Activated T-cell treated with anti-CD3 and anti-CD28 coated beads for 48 hours (primary cell): ENCODE data around the gene TRIP6.
A peak's percentile ranks its signal among the peaks of the same experiment; 100 is the strongest.

Source experiments
- DNase-seq: peaks from one replicate; pipeline ENCODE4 v3.0.0-alpha.2; 2020; ENCODE audit warnings: low read depth

Gene TRIP6

GRCh38 chr7:100867040-100867775 lies at the start of gene TRIP6:
TSS of gene TRIP6 (plus strand) at chr7:100867387. CDS start at chr7:100867498, 111 bp downstream.
- peak; percentile 63 for DNase-seq

- no peak for DNase-seq
Measured at GRCh38 chr7:100818366-100818765, 48.8 kb upstream of the TRIP6 start.

DNA sequence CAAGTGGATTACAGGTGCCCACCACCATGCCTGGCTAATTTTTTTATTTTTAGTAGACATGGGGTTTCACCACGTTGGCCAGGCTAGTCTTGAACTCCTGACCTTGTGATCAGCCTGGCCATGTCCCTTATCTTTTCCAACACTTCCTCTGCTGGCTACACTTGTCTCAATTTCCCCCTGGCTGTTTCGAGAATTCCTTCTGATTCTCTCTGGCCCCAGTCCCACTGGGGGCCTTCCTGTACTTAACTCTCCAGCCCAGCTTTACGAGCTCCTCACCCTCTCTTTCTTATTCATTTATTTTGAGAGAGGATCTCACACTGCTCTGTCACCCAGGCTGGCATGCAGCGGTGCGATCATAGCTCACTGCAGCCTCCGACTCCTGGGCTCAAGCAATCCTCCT lies 48.4 kb upstream of the TRIP6 start:
- no peak for DNase-seq

DNA sequence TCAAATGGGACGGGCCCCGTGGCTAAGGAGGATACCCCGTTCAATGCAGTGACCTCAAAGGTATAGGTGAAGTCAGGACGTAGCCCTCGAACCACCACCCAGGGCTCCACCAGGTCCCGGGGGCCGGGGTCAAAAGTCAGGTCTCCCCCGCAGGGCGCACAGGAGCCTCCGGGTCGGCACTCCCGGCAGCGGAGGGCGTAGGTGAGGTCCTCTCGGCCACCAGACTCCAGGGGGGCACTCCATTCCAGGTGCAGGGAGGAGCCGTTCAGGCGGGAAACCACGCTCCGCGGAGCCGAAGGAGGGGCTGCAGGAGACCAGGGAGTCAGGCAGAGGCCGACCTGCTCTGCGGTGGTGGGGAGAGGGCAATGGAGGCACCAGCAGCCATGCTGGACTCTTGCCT lies 47.6 kb upstream of the TRIP6 start:
- DNase-seq: no peak

DNA sequence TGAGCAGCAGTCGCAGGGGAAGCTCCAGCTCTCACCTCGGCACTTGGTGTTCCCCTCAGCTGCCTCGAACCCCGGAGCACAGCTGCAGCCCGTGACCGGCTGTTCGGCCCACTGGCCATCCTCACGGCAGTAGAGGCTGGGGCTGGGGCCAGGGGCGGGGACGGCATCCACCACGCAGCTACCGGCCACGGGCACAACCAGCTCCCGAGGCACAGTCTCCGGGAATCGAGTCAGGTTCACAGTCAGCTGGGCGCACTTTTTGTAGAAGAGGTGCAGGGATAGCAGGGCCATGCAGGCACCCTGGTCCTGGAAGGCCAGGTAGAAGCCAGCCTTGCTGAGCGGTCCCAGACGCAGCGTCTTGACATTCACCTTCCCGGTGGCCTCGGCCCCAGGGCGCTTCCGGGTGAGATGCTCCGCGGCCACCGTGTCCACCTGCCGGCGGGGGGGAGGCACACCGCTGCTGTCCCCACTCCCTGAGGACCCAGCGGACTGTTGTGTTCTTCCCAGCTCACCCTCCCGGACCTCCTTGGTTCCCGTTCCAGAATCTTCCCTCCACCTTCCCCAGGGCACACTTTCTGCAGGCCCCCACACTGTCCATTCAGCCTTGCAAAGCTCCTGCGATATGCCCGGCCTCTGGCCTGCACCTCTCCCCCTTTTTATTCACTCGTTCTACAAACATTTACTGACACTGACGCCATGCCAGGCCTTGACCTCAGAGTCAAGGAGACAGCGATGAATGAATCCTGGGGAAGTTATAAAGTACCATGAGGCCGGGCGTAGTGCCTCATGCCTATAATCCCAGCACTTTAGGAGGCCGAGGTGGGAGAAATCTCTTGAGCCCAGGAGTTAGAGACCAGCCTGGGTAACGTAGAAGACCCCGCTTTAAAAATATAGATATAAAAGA lies 44.7 kb upstream of the TRIP6 start:
- DNase-seq: no peak

- no peak for DNase-seq
Measured at GRCh38 chr7:100823140-100823525, 44.1 kb upstream of the TRIP6 start.

DNA sequence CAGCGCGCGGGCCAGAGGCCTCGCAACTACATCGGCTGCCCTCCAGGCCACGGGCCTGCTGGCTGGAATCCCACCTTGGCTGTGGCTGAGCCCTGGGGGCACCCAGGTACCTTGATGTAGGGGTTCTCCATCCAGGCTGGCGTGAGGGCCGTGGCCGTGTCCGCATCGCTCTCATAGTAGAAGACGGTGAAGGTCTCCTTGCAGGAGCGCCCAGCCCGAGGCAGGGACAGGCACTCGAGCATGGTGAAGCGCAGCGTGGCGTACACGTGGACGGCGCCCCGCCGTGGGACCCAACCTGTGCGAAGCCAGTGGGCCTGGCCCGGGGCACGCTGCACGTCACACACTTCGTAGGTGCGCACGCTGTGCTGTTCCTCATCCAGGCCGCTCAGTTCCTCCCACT lies 43.7 kb upstream of the TRIP6 start:
- DNase-seq: no peak

DNA sequence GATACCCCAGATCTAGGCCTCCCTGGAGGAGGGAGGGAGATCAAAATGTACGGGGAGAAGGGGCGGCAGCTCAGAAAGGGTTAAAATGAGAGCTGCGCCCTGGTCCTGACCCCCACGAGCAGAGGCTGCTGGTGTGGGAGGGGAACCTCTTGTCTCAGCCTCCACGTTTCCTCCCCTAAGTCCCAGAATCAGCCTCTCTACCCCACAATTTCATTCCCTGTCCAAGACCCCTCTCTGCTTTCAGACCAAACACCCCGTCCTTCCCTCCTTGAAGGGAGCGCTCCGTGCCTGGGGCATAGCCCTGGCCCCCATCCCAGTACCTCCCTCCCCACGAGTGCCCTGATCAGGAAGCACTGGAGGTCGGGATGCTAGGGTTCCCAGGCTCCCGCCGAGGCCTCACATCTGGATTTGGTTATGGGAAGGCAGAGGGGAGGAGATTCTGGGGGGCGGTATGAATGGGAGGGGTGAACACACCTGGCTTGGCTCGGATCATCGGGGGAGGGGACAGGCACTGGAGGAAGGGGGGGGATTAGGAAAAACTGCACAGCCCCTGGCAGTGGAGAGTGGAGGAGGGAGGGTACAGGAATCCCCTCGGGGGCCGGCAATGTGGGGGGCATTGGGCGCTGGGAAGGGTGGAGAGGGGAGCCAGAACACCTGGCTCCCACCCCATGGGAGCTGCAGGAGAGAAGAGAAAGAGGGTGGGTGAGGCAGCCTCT lies 42.5 kb upstream of the TRIP6 start:
- DNase-seq: no peak

- no peak for DNase-seq
Measured at GRCh38 chr7:100825215-100825671, 41.9 kb upstream of the TRIP6 start.

GRCh38 chr7:100825751-100826513 lies 41.3 kb upstream of the TRIP6 start:
- no peak for DNase-seq

DNA sequence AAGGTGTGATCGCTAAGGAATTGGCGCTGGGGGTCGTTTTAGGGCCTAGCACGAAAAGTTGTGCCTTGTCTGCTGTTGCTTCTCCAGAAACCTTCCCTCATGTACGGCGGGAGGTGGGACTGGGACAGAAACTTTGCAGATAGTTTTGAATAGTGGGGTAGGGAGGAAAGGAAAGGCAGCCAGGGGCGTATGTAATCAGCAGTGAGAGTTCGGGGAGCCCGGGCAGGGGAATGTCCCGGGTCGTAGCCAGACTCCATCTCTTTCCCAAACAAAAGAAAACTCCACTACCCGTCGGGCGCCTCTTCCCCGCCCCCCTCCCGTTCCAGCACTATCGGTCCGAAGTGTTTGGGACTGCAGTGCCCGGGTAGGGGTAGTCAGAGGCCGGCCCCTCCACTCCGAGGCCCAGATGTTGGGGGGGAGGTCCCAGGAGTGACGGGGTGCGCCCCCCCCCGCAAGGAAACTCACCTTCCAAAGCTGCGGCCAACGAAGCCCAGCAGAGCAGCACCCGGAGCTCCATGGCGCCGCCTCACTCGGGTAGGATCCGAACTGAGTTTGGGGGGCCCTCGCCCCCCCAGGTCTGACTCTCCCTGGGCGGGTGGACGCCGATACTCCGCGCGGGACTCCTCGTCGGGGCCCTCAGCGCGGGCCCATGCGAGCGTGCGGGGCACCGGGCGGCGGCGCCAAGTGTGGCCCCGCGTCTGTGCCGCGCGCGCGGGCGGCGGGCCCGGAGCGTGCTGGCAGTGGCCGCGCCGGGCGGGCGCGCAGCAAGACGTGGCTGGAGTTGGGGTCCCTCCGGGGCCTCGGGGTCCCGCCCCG lies 40.5 kb upstream of the TRIP6 start:
- DNase-seq: no peak

DNA sequence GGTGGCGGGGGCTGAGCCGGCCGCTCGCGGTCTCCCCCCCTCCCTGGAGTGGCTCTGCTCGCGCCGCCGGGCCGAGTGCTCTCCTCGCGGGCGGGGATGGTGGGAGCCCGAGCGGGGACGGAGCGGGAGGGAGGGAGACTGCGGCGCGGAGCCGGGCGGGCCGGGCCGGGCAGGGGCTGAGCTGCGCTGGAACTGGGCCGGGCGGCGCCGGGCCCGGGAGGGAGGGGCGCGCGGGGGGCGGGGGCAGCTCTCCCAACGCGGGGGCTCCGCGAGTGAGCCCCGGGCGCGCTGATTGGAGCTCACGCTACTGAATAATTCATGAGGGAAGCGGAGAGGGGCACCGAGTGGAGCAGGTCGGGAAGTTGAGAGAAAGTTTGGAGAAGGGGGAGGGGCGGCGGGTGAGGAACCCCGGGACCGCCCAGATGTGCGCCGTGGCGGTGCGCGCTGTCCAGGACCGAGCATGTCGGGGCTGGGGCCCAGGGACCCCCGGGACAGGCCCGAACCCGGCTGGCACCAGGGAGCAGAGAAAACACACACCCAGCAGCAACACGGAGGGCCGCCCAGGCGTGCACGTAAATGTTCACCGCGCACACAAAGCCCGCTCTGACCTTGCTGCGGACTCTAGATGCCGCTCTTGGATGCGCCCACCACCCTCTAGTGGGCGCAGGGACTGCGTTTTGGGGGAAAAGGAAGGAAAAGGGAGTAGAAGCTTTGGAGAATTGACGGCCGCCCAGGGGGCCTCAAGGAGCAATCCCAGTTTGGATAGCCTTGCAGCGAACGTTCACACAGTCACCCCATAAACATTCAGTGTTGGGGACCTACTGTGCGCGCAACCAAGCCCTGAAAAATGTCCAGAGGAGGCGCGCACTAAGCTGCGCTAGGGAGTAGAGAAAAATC lies 39.6 kb upstream of the TRIP6 start, which contains the start of gene EPHB4:
Gene EPHB4 (minus strand): TSS at position 194 of the 897 bp plus-strand sequence. CDS start 493 bp downstream, outside the sequence.
- DNase-seq: no peak

DNA sequence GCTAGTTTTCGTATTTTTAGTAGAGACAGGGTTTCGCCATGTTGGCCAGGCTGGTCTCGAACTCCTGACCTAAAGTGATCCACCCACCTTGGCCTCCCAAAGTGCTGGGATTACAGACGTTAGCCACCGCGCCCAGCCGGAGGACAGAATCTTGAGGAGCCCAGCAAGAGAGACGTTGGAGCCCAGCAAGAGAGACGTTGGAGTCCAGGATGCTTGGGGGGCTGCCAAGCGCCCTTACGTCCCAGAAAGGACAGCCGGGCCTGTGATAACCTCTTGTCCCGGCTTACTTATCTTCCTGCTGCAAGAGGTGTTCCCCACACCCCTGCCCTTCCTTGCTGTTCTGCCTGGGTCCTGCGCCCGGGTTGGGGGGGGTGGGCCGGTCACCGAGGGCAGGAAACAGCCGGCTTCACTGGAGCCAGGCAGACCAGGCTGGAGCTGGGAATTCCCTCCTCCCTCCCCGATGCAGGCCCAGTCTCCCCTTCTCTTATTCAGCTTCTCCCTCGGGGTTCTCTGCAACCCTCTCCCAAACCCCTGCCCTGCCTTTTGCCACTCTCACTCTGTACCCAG lies 38.0 kb upstream of the TRIP6 start:
- no peak for DNase-seq

- DNase-seq: no peak
Measured at GRCh38 chr7:100830396-100830795, 36.8 kb upstream of the TRIP6 start.

GRCh38 chr7:100832281-100832633 lies 34.9 kb upstream of the TRIP6 start:
- no peak for DNase-seq

GRCh38 chr7:100835903-100836811 lies 31.0 kb upstream of the TRIP6 start:
- DNase-seq: no peak

DNA sequence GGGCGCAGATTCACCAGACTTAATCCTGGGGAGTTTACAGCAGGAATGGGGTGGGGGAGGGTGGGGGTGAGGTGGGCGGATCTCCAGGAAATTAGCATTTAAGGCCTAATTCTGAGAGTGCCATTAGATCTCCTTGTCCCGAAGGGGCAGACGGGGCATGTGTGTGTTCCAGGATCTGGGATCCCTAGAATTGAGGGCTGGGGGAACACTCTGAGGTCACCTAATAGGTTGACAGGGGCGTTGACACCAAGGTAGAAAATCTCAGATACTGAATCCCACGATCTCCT lies 30.4 kb upstream of the TRIP6 start:
- DNase-seq: no peak

DNA sequence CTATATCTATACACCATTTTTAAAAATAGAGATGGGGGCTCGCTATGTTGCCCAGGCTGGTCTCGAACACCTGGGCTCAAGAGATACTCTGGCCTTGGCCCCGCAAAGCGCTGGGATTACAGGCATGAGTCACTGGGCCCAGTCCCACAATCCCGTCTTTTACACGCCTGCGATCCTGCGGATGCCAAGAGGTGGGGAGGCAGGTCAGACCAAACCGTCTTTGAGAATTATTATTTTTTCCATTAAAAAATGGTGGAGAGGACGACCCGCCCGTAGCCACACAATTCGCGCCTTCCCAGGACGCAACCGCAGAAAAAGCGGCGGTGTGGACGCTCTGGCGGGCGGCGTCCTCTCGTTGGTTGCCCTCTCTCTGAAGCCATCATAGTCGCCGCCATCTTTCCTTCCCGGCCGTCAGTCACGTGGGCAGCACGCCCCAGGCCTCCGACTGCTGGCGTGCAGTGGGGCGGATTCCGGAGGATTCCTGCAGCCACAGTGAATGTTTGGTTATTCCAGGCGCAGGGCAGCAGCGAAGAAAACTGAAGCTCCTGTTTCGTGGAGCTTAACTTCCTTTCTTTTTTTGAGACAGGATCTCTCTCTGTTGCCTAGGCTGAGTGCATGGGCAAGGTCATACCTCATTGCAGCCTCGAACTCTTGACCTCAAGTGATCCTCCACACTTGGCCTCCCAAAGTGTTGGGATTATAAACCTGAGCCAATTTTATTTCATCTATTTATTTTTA lies 29.9 kb upstream of the TRIP6 start:
- DNase-seq: peak; percentile 73
